GM13976 (cell line): Measurements from ENCODE around the gene OOEP.

Experiments used
- DNase-seq: peaks from one replicate; pipeline ENCODE4 v3.0.0; 2012; ENCODE audit warnings: low spot score
- CTCF ChIP-seq: IDR thresholded peaks from 2 replicates; pipeline ENCODE4 v1.5.1; 2012; ENCODE audit warnings: borderline replicate concordance, mild to moderate bottlenecking; ENCODE audit not compliant: insufficient read depth; ENCODE audit errors: extremely low read depth, missing control alignments, control extremely low read depth
- in situ Hi-C: fragments of 300-500 bp; cut with MboI; formaldehyde crosslinking; loops from one replicate; pipeline ENCODE4 v1.12.0; 2022; ENCODE audit warnings: low sequenced_read_pairs, mixed read lengths, inconsistent platforms; ENCODE audit not compliant: unreplicated experiment

OOEP gene

GRCh38 chr6:73369563-73369962 is at the start of gene OOEP:
OOEP (minus strand) TSS chr6:73369897; CDS start chr6:73369792, 105 bp downstream.
- in situ Hi-C loops = no loop called here
- no peak for TF ChIP-seq CTCF
- DNase-seq = no peak

- in situ Hi-C loops = no loop called here
- no peak for TF ChIP-seq CTCF
These were observed 48.5 kb upstream of the OOEP start for GRCh38 chr6:73418081-73418741.

GRCh38 chr6:73413102-73413501 is 43.4 kb upstream of the OOEP start:
- in situ Hi-C loops = no loop called here
- TF ChIP-seq CTCF = no peak
- no peak for DNase-seq

More at GRCh38 chr6:73418081-73418741, 48.5 kb upstream of the OOEP start:
- DNase-seq = no peak

- in situ Hi-C loops = no loop called here
- no peak for TF ChIP-seq CTCF
- DNase-seq = no peak
These were observed 39.7 kb upstream of the OOEP start for GRCh38 chr6:73409395-73409794.

GRCh38 chr6:73400656-73401055 is 31.0 kb upstream of the OOEP start:
- in situ Hi-C loops = no loop called here

GRCh38 chr6:73395875-73396274 is 26.2 kb upstream of the OOEP start:
- in situ Hi-C loops = no loop called here

More at GRCh38 chr6:73400656-73401055, 31.0 kb upstream of the OOEP start:
- DNase-seq = no peak
- no peak for TF ChIP-seq CTCF

More at GRCh38 chr6:73395875-73396274, 26.2 kb upstream of the OOEP start:
- TF ChIP-seq CTCF = no peak
- no peak for DNase-seq
